NCI-H1092 treated with DMSO at 0.1 percent for 48 hours (cell line): Measurements from ENCODE around the gene ADAMTSL5.

Experiments used
- DNase-seq: peaks from one replicate; lab custom pipeline; 2025; lab: John Stamatoyannopoulos, UW

The ADAMTSL5 gene

GRCh38 chr19:1466018-1466460 is 46.8 kb downstream of the ADAMTSL5 start:
- DNase-seq: no peak

GRCh38 chr19:1465191-1466016 is 47.4 kb downstream of the ADAMTSL5 start:
- DNase-seq: no peak

- no peak for DNase-seq
Measured at GRCh38 chr19:1461862-1462261, 51.0 kb downstream of the ADAMTSL5 start.

- DNase-seq: no peak
Measured at GRCh38 chr19:1460033-1460995, 52.5 kb downstream of the ADAMTSL5 start.

- no peak for DNase-seq
Measured at GRCh38 chr19:1459479-1459878, 53.3 kb downstream of the ADAMTSL5 start.

- no peak for DNase-seq
Measured at GRCh38 chr19:1457892-1458291, 54.9 kb downstream of the ADAMTSL5 start.

- no peak for DNase-seq
Measured at GRCh38 chr19:1457031-1457739, 55.6 kb downstream of the ADAMTSL5 start.

- no peak for DNase-seq
Measured at GRCh38 chr19:1456121-1456900, 56.5 kb downstream of the ADAMTSL5 start.

GRCh38 chr19:1455336-1456120 is 57.3 kb downstream of the ADAMTSL5 start:
- no peak for DNase-seq
